Keratinocyte (primary cell): ENCODE results near the gene RNF13. TPM values are rescaled to one million over a fixed set of nuclear protein-coding genes. Genes with fewer than 3 reads are reported as not detected.

Experiments used
- DNase-seq: peaks from one replicate; pipeline ENCODE4 v3.0.0-alpha.2; 2011; ENCODE audit warnings: low read depth, missing footprints, low spot score
- FAIRE-seq: peaks from 2 replicates; lab custom pipeline; 2011; peaks lifted over from hg19 to GRCh38; lab: Jason Lieb, UNC
- H2AFZ ChIP-seq: 2 replicates; pipeline ENCODE4 v1.6.0; 2012; ENCODE audit warnings: low read length, control low read depth, inconsistent platforms; ENCODE audit not compliant: control insufficient read depth
- H3K27ac ChIP-seq: 2 replicates; pipeline ENCODE4 v1.5.1; 2011; ENCODE audit warnings: low read length; ENCODE audit not compliant: control insufficient read depth, insufficient read depth
- H3K27me3 ChIP-seq: 3 replicates; pipeline ENCODE4 v1.6.0; 2011; ENCODE audit warnings: low read length; ENCODE audit not compliant: control insufficient read depth, insufficient read depth; ENCODE audit errors: extremely low read depth
- H3K36me3 ChIP-seq, 2 experiments: 2 replicates in 1 of 2; 3 replicates in 1 of 2; pipeline ENCODE4 v1.5.1; 2011; ENCODE audit warnings: low read length in 2 of 2, mild to moderate bottlenecking in 1 of 2; ENCODE audit not compliant: control insufficient read depth in 2 of 2, insufficient read depth in 2 of 2; ENCODE audit errors: extremely low read depth in 1 of 2
- H3K4me1 ChIP-seq: 3 replicates; pipeline ENCODE4 v1.5.1; 2011; ENCODE audit warnings: low read length; ENCODE audit not compliant: control insufficient read depth, insufficient read depth; ENCODE audit errors: extremely low read depth
- H3K4me2 ChIP-seq: 3 replicates; pipeline ENCODE4 v1.6.0; 2011; ENCODE audit warnings: low read depth, low read length; ENCODE audit not compliant: control insufficient read depth, insufficient read depth; ENCODE audit errors: extremely low read depth
- H3K4me3 ChIP-seq, 3 experiments: fragments of 200-600 bp in 1 of 3; sonication (generic) in 1 of 3; 2 replicates in 2 of 3; 3 replicates in 1 of 3; pipeline ENCODE4 v1.5.1; 2011 to 2016; ENCODE audit warnings: low read length in 3 of 3, mild to moderate bottlenecking in 3 of 3, control low read depth in 2 of 3, inconsistent platforms in 1 of 3, low read depth in 1 of 3, mixed read lengths in 1 of 3, mixed run types in 1 of 3, moderate library complexity in 1 of 3; ENCODE audit not compliant: control insufficient read depth in 2 of 3, insufficient read depth in 2 of 3; ENCODE audit errors: extremely low read depth in 1 of 3
- H3K79me2 ChIP-seq: 2 replicates; pipeline ENCODE4 v1.6.0; 2012; ENCODE audit warnings: low read length; ENCODE audit not compliant: control insufficient read depth, insufficient read depth
- H3K9ac ChIP-seq: 3 replicates; pipeline ENCODE4 v1.6.0; 2011; ENCODE audit warnings: low read length; ENCODE audit not compliant: control insufficient read depth, insufficient read depth; ENCODE audit errors: extremely low read depth
- H3K9me1 ChIP-seq: 3 replicates; pipeline ENCODE4 v1.6.0; 2011; ENCODE audit warnings: low read length; ENCODE audit not compliant: control insufficient read depth, insufficient read depth; ENCODE audit errors: extremely low read depth
- H3K9me3 ChIP-seq: 2 replicates; pipeline ENCODE4 v1.5.1; 2012; ENCODE audit warnings: low read depth, low read length; ENCODE audit not compliant: control insufficient read depth
- H4K20me1 ChIP-seq: 3 replicates; pipeline ENCODE4 v1.6.0; 2011; ENCODE audit warnings: low read length; ENCODE audit not compliant: control insufficient read depth, insufficient read depth; ENCODE audit errors: extremely low read depth
- CTCF ChIP-seq, 3 experiments: IDR thresholded peaks in 1 of 3; conservative IDR thresholded peaks in 1 of 3; optimal IDR thresholded peaks in 1 of 3; 2 replicates in 2 of 3; 3 replicates in 1 of 3; pipeline versions ENCODE3 to v1.5.1; 2011; ENCODE audit warnings: low read length in 3 of 3, mild to moderate bottlenecking in 3 of 3, moderate library complexity in 2 of 3, control low read depth in 1 of 3, inconsistent platforms in 1 of 3; ENCODE audit not compliant: insufficient read depth in 2 of 3; ENCODE audit errors: extremely low read depth in 1 of 3
- EZH2 ChIP-seq: IDR thresholded peaks from one replicate; pipeline ENCODE4 v1.6.1; 2012; ENCODE audit warnings: inconsistent platforms, mild to moderate bottlenecking, low read length, moderate library complexity
- dilution Hi-C: fragments of 300-500 bp; cut with MboI; formaldehyde crosslinking; loops from one replicate; pipeline ENCODE4 v1.7.0; 2020; ENCODE audit warnings: low sequenced_read_pairs; ENCODE audit not compliant: extremely low pct_ligation_motif_present
- polyA plus RNA-seq, 5 experiments: library from polyadenylated mRNA; depleted of rRNA in 3 of 5; stranded (reverse) in 3 of 5; stranded (forward) in 1 of 5; unstranded in 1 of 5; fragments of >200 nt; gene quantifications; 1 replicate in 1 of 5; 2 replicates in 3 of 5; 3 replicates in 1 of 5; pipeline versions ENCODE4 v1.2.1 to v1.2.3, GENCODE V29; 2011 to 2012; ENCODE audit warnings: missing spikeins in 2 of 5, low read depth in 1 of 5, low replicate concordance in 1 of 5
- small RNA-seq, 3 experiments: library from RNA; depleted of rRNA; stranded (forward); fragments of <200 nt; gene quantifications; one replicate each; pipeline ENCODE3, GENCODE V24; 2012; ENCODE audit warnings: low read depth in 3 of 3, low replicate concordance in 1 of 3; ENCODE audit not compliant: insufficient read length in 3 of 3

RNF13 gene
- polyA plus RNA-seq, 1 donor (not counting 4 experiments of a cell fraction or from before 2014, with no cell fraction given) = 57.4 TPM

- H3K9ac ChIP-seq = no peak overlapping the region
- H3K9me1 ChIP-seq = peaks cover 2% of the 10 kb centered on the region
- H3K9me3 ChIP-seq = no peaks in the 10 kb centered on the region
- TF ChIP-seq EZH2 (no peak), CTCF (optimal IDR thresholded peaks at IDR 0.05 in 1 of 3, IDR thresholded peaks at IDR 0.05 in 1 of 3, conservative IDR thresholded peaks at IDR 0.05 in 1 of 3; ENCODE audit: extremely low read depth in 1 of 3, insufficient read depth in 2 of 3, low read length in 3 of 3) (no peak)
- FAIRE-seq (no peak), DNase-seq (no peak)
- no peak overlapping the region for H3K4me2 ChIP-seq
- no peak overlapping the region for H3K4me3 ChIP-seq
- H3K27ac ChIP-seq = peak overlapping the region; percentile 65
- no peaks in the 10 kb centered on the region for H4K20me1 ChIP-seq
- H3K4me1 ChIP-seq = peaks cover 17% of the 10 kb centered on the region
- H3K36me3 ChIP-seq = no peaks in the 10 kb centered on the region
- no peaks in the 10 kb centered on the region for H3K79me2 ChIP-seq
- dilution Hi-C loops = no loop called here
- no peak overlapping the region for H2AFZ ChIP-seq
- H3K27me3 ChIP-seq = no peaks in the 10 kb centered on the region
Observed at GRCh38 chr3:150006794-150007193, 193.8 kb downstream of the RNF13 start.

Small RNA genes within 50 kb of the gene (small RNA-seq; reads per million reads assigned to genes)
- 0 reads per million in 3 experiments for gene RNU6-507P
- gene RNU6-720P = 0 reads per million in 3 experiments

Other genes starting within 250 kb of the RNF13 start
- gene WWTR1, start 155.2 kb upstream of the RNF13 start, polyA plus RNA-seq = 31.9 to 93.4 TPM (median 77.3 TPM) in 3 replicates
- 36.1 to 51.0 TPM (median 46.0 TPM) in 3 replicates for gene COMMD2, start 60.7 kb upstream of the RNF13 start, polyA plus RNA-seq
- 0.45 to 0.77 TPM (median 0.66 TPM) in 3 replicates for gene ANKUB1, start 20.7 kb upstream of the RNF13 start, polyA plus RNA-seq
- gene PFN2, start 157.7 kb downstream of the RNF13 start, polyA plus RNA-seq = 253 to 334 TPM (median 304 TPM) in 3 replicates